ENCODE data around the gene HAUS3.
A peak's percentile ranks its signal among the peaks of the same experiment; 100 is the strongest.

The HAUS3 gene, protein sequence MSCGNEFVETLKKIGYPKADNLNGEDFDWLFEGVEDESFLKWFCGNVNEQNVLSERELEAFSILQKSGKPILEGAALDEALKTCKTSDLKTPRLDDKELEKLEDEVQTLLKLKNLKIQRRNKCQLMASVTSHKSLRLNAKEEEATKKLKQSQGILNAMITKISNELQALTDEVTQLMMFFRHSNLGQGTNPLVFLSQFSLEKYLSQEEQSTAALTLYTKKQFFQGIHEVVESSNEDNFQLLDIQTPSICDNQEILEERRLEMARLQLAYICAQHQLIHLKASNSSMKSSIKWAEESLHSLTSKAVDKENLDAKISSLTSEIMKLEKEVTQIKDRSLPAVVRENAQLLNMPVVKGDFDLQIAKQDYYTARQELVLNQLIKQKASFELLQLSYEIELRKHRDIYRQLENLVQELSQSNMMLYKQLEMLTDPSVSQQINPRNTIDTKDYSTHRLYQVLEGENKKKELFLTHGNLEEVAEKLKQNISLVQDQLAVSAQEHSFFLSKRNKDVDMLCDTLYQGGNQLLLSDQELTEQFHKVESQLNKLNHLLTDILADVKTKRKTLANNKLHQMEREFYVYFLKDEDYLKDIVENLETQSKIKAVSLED

DNA sequence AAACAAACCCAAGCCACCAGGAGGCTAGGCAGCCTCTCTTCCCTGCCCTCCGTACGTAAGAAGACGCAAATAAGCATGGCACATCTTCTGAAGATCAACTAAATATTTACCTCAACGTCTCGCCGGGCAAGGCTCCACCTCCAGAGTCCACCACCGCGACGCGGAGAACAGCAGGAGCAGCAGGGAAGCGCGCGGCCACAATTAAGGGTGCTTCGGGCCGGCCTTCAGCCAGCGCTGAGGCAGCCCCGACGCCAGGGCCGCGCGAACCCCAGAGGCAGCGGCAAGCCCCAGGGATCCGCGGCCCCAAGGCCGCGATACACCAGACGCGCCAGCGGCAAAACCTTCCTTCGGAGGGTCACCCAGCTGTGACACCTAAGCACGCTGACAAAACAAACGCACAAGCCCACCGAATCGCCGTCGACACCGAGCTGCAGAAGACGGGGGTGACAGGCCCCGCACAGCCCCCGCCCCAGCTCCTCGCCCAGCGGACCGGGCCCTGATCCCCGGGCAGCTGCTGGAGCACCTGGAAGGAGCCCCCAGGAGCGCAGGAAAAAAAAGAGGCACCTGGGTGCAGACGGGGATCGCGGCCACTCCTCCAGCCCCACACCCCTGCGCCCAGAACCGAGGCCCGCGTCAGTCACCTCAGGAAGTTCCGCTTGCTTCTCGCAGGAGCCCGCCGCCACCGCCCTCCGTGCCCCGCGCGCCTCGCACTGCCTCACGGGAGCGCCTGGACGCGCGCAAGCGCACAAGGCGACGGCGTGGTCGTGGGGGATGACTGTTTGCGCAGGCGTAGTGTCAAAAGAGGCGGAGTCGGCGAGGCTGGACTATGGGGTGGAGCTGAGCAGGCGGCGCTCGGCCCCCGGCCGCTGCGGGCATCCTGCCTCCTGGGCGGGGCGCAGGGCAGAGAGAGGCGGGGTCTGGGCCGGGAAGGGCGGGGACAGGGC, at the start of gene HAUS3, which contains the start of gene POLN:
Gene HAUS3, minus strand, starts transcription at position 712 of the 944 bp plus-strand sequence. CDS start 1,175 bp downstream, outside the sequence.
Gene POLN, minus strand, starts transcription at position 712 of the 944 bp plus-strand sequence. CDS start 12,890 bp downstream, outside the sequence.
- peak; percentile 99 for DNase-seq

DNA sequence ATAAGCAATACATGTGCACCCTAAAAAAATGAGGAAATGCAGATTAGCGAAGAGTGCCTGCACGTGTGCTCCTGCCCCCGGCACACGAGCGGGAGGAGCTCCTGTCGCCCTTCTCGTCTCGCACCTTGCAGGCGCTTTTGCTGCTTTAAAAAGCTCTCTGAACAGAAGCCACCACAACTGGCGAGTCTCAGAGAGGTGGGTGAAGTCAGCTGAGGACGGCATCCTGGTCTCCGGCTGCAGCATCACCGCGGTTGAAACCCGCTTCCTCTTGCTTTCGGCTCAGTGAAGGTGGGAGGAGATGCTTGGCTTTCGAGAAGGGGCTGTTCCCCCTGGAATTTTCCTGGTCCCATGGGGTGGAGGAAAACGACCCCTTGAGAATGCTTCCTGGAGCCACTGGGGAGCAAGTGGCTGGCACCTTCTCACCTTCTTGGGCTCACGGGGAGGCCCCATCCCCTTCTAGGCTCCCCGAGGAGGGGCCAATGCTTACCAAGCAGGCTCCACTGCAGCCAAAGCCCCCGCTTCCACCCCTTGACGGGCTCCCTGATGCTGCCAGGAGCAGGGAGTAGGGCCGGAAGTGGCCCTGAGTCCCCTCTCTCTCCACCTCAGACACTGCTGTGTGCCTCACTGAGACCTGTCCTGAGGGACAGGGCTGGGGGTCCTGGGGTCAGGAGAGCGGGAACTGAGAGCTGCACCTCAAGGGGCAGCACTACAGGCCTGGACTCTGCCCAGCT, 49.2 kb upstream of the HAUS3 start:
- DNase-seq: peak; percentile 39

DNA sequence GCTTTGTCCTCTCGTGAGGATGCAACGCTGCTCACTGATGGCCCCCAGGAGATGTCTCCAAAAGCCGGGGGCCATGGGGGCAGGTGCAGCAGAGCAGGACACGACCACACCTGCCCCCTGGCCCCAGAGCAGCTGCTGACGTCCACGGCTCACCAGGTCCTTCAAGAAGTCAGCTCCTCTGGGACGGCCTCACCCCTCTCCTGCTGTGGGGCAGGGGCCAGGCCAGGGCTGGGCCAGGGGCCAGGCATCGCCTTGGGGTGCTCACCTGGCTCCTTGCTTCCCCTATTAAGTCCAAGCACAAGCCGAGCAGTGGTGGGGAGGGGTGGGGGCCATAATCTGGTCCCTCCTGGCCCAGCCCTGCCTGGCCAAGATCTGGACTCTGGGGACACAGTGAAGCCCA, 48.6 kb upstream of the HAUS3 start:
- peak; percentile 40 for DNase-seq

DNA sequence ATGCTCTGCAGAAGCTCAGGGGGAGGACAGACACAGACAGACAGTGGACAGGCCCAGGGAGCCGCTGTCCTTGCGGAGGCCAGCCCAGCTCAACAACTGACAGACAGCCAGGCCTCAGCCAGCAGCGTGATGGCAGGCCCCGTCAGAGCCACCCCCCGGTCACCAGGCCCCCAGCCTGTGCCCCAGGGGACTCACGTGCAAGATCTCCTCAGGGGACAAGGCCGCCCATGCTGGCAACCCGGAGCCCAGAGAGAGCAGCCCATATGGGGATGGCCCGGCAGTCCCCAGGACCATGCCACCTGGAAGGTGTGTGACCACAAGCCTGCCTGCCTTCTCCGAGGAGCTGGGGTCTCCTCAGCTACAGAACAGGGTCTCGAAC, 48.0 kb upstream of the HAUS3 start:
- DNase-seq: peak; percentile 35

DNA sequence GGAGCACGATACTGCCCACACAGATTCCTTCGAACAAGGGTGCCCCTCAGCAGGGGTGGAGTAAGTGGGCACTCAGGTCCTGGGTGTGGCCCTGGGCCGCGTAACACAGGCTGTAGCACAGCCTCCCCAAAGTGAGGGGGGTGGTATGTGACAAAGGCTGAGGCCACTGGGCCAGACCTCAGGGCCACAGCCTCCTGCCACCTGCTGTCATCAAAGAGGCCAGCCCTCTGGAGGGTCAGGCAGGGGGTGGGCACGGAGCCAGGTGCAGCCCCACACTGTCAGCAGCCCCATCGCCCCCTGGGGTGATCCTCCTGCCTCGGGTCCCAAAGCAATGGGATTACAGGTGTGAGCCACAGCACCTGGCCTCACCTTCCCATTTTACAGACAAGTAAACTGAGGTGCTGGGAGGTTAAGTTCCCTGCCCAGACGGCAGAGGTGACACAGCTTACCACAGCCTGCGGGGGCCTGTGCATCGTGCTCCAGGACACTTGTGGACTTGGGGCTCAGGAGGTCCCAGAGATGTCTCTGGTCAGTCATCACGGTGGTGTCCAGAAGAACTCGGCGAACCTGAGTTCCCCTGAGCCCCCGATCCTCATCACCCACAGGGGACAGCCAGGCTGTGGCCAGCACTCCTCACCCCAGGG, 47.5 kb upstream of the HAUS3 start:
- peak; percentile 39 for DNase-seq

DNA sequence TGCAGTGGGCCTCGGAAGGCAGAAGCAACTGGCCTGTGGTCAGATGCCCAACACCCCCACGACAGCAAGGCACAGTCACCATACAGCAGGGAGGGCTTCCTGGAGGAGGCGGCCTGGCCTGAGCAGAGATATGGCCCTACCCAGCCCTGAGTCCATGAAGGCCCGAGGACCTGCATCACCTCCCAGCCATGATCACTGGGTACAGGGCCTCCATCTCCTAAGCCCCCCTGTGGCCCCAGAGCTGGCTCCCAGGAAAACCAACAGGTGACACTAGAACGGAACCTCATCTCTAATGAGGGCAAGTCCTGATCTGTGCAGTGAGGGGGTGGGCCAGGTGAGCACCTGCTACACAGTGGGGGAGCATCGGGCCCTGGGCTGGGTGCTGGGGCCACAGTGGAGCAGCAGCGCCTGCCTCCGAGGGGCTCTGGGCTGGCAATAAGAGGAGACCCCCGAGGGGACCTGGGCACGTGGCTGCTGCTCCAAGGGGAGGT, 46.2 kb upstream of the HAUS3 start:
- peak; percentile 28 for DNase-seq

DNA sequence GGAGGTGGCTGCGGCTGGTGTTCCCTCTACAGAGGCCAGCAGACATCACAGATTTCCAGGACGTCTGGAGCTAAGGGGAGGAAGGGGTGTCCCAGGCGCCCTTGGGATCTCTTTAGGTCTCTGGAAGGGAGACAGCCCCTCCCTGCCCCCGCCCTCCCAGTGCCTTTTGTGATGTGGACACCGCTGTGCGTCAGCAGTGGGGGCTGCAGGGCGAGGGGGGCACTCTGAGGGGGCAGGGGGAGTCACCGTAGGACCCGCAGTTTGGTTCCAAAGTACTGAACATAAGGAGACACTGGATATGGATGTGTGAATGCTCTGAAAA, 45.6 kb upstream of the HAUS3 start:
- peak; percentile 17 for DNase-seq

DNA sequence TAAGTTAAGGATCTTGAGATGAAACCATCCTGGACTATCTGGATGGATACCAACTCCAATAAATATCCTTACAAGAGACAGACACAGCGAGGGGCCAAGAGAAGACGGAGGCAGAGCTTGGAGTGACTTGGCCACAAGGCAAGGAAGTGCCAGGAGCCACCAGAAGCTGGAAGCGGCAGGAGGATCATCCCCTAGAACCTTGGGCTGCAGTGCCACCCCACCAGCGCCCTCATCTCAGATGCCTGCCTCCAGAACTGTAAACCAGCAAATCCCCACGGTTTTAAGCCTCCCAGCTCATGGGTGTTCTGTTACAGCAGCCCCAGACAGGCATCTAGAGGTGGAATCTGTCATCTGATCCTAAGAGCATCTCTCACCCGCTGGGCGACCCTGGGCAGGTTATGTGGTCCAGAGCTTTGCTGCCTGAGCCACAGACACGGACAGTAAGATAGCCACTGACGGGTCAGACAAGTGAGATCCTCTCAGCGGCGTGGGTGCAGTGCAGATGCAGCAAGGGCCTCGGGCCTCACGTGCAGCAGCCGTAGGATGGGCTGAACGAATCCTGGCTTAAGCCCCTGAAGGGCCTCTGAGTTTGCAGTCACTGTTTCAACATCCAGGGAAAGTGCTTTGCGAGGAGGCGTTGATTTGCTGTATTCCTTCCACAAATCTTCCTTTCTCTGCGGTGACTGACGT, 45.1 kb upstream of the HAUS3 start:
- DNase-seq: peak; percentile 39

DNA sequence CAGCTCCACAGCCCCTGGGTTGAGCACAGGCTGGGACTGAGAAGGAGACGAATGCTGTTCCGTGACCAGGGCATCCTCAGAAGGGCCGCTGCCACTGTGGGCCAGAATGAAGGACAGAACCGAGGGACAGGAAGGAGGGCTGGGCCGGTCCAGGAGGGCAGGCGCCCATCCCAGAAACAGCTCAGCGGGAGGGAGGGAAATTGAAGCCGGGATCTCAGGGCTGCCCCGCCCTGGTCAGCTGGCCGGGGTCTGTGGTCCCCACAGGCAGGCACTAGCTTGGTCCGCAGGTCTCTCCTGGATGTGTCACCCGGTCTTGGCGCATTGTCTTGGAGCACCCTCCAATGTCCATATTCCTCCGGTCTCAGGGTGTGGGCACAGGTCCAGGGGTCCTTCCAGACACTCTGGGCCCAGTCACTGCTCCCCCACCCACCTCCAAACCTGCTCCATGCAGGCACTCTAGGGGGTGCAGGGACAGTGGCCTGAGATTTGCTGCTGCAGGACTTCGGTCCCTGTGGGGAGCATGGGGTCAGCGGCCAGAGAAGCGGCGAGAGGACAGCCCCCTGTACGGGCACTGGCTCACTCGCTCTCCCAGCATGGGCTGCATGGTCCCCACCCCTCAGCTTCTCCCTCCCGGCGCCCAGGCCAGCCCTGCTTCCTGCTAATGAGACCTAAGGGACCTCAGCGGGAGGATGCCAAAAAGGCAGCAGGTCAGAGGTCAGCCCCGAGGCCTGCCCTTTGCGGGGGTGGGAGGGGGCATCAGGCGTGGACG, 43.9 kb upstream of the HAUS3 start:
- DNase-seq: peak; percentile 34

DNA sequence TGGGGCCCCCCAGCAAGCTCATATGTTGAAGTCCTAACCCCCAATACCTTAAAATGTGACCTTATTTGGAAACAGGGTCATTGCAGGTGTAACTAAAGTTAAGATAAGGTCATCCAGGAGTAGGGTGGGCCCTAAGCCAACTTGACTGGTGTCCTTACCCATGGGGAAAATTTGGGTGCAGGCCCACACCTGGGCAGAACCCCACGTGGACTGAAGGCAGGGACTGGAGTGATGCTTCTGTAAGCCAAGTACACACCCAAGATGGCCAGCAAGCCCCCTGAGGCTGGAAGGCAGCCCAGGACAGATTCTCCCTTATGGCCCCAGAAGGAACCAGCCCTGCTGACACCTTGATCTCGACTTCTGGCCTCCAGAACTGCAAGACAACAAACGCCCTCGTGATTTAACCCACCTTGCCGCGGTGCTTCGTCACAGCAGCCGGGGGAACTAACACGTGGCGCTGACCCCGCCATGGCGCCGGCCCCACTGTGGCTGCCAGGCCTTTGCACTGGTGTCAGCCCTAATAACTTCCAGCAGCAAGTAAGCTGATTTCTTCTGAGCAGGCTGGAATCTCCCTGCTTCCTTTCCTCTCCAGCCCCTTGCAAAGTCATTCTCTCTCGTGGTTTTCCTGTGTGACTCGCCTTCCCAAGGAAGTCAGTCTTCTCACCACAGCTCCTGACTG, 43.2 kb upstream of the HAUS3 start:
- DNase-seq: peak; percentile 30

DNA sequence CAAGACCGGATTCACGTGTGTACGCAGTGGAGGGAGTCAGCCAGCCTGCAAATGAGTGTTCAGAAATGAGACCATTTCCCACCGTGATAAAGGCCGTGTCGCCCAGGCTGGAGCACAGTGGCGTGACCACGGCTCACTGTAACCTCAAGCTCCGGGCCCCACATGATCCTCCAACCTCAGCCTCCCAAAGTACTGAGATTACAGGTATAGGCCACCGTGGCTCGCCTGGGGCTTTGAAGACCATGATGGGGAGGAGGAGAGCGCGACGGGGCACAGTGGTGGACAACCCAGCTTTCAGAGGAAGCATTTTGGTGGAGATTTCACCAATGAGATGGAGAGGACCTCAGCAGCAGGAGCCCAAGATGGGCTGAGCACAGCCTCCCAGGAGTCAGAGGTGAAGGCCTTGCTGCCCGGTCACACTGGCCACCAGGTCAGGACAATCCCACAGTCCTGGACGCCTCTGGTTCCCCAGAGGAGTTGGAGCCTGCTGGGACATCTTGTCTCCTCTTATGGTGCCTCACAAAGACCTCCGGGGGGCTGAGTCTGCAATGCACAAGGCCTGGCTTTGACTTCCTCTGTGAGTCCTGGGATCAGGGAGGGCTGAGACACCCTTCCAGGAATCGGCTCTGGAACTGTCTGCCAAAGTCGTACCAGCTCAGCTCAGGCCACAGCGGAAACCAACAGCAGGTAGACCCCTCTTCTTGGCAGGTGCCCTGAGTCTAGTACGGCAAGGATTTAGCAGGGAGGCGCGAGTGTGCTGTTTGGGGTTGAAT, 42.4 kb upstream of the HAUS3 start:
- DNase-seq: peak; percentile 20

DNA sequence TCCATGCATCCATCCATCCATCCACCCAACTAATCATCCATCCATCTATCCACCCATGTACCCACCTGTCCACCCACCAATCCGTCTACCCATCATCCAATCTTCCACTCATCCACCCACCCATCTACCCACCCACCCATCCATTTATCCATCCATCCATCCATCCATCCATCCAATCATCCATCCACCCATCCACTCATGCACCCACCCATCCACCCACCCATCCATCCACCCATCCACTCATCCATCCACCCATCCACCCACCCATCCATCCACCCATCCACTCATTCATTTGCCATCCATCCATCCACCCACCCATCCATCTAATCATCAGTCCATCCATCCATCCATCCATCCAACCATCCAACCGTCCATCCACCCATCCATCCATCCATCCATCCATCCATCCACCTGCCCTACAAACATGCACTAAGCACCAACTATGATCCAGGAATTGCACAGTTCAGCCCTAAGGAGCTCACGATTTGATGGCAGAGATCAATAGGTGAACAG, 41.3 kb upstream of the HAUS3 start:
- DNase-seq: no peak

DNA sequence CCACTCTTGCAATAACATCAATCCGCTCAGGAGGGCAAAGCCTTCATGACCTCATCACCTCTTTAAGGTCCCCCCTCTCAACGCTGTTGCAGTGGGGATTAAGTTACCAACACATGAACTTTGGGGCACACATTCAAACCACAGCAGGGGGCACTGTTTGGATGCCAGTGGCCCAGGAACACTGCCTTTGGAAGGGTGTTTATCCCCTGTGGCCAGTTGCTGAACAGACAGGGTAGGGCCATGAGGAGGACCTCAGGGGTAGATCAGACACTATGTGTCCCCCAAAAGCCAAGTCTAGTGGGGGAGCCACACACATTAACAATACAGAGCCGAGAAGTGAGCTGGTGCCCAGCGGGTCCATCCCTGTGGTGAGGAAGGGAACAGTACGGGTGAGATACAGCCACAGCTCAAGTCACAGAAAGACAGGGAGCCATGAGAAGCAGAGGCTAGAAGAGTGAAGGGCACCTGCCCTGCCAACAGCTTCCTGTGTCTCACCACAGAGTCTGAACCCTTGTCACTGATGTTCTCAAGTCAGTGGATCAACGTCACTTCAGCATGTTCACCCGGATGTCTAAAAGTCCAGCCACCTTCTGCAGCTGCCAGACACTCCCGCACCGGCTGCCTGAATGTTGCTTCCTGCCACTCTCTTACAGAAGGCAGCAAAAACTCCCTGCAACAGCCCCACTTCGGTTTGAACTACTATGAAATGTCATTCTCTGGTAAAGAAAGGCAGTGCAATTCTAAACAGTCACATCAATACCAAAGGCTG, 39.8 kb upstream of the HAUS3 start:
- no peak for DNase-seq

DNA sequence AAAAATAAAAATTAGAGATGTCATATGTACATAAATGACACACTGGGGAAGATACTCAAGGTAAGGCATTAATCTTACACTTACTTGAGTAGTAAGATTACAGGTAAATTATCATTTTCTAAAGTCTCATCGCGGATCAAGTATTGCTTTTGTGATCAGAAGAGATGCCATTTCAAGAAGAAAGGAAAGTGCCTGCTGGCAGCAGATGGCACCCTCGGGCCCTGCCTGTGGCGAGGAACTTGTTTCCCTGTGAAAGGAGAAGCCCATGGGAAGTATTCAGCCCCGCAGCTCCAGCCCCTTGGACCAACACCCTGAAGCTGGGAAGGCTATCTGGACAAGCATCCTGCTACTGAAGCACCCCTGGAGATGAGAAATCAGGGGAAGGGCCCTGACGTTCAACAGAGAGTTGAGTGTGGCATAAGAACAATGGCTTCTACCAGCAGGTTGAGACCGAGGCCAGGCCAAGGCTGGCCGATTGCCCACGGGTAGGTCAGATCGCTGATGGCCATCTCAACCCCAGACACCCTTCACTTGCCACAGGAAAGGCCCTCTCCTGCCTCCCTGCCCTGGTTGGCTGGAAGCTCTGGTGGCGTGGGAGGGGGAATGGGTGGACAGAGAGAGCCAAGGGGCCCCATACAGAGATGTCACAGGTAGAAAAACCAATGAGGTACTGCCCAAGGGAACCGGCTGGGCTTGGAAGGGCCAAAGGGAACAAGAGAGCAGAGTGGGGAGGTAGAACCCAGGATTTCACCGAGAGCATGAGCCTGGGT, 38.8 kb upstream of the HAUS3 start:
- DNase-seq: no peak

DNA sequence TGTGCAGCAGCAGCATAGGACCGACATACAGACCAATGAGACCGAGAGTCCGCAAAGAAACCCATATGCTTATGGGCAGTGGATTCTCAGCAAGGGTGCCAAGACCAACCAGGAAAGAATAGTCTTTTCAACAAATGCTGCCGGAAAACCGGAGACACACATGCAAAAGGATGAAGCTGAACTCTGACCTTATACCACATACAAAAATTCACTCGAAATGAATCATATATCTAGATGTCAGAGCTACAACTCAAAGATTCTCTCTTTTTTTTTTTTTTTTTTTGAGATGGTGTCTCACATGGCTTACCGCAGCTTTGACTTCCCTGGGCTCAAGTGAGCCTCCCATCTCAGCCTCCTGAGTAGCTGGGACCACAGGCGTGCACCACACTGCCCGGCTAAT, 36.0 kb upstream of the HAUS3 start:
- DNase-seq: no peak

DNA sequence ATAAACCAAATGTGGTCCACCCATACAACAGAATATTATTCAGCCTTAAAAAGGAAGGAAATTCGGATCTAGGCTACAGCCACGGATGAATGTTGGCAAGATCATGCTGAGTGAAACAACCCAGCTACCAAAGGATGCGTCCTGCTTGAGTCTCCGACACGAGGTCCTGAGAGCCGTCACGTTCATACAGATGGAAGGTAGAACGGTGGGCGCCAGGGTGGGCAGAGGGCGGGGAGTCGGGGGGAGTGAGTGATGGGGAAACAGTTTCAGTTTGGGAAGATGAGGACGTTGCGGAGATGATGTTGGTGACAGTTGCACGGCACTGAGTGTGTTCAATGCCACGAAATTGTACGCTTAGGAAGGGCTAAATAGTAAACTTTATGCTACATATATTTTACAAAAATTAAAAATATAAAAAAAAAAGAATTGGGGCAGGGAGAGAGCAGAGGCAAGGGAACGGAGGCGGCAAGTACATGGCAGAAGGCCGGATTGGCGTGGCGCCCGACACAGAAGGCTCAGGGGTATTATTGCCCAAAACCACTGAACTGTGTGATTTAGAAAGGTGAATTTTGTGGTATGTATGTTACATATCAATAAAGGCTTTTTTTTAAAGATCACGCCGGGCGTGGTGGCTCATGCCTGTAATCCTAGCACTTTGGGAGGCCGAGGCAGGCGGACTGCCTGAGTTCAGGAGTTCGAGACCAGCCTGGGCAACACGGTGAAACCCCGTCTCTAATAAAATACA, 34.8 kb upstream of the HAUS3 start:
- no peak for DNase-seq
